ENCODE results near the gene ACKR1. TPM values are rescaled to one million over a fixed set of nuclear protein-coding genes. Genes with fewer than 3 reads are reported as not detected.

The ACKR1 gene
- total RNA-seq, 4 donors from 2014 or later = 31.1 to 315 (median 128) TPM

DNA sequence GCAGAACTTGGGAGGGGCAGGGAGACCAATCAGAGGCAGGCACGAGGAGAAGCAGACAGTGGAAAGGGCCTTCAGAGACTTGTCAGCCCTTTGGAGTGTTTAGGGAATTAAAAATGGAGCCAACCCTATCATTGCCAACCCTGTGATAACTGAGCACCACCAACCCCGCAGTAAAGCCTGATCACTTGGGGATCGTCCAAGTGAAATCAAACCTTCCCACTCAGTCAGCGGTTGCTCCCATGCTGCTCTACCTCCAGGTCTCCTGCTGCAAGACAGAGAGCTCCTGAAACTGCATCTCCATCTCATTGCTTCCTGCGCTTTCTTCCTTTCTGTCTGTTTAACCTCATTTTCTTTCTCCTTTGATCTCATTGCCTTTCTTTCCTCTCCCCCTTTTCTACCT, 4.8 kb upstream of the ACKR1 start:
- Histone ChIP-seq H3K4me1 (no peaks in the 10 kb centered on the region), H3K27me3 (peaks cover 0 to 39% (median 0%) of the 10 kb centered on the region in 4 donors), H3K27ac (replicated peaks in 1 of 4) (no peak overlapping the region), H3K4me3 (peak overlapping the region in 3 of 4 donors; percentile 31 to 39 (median 34)), H3K9me3 (no peaks in the 10 kb centered on the region), H3K36me3 (peaks cover 0 to 9% (median 0%) of the 10 kb centered on the region in 4 donors)
- TF ChIP-seq, protein P1, sequence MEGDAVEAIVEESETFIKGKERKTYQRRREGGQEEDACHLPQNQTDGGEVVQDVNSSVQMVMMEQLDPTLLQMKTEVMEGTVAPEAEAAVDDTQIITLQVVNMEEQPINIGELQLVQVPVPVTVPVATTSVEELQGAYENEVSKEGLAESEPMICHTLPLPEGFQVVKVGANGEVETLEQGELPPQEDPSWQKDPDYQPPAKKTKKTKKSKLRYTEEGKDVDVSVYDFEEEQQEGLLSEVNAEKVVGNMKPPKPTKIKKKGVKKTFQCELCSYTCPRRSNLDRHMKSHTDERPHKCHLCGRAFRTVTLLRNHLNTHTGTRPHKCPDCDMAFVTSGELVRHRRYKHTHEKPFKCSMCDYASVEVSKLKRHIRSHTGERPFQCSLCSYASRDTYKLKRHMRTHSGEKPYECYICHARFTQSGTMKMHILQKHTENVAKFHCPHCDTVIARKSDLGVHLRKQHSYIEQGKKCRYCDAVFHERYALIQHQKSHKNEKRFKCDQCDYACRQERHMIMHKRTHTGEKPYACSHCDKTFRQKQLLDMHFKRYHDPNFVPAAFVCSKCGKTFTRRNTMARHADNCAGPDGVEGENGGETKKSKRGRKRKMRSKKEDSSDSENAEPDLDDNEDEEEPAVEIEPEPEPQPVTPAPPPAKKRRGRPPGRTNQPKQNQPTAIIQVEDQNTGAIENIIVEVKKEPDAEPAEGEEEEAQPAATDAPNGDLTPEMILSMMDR (IDR thresholded peaks at IDR 0.05) = no peak
- TF ChIP-seq POLR2AphosphoS5 (IDR thresholded peaks at IDR 0.05) (no peak), EP300 (IDR thresholded peaks at IDR 0.05) (no peak), POLR2A (IDR thresholded peaks at IDR 0.05; ENCODE audit: low read depth) (no peak)
- 79% methylated on average over 5 of the region's 5 CpGs for WGBS
- intact Hi-C loops (cut with DNase I) = no loop called here
- DNase-seq (ENCODE audit: extremely low spot score) = no peak

DNA sequence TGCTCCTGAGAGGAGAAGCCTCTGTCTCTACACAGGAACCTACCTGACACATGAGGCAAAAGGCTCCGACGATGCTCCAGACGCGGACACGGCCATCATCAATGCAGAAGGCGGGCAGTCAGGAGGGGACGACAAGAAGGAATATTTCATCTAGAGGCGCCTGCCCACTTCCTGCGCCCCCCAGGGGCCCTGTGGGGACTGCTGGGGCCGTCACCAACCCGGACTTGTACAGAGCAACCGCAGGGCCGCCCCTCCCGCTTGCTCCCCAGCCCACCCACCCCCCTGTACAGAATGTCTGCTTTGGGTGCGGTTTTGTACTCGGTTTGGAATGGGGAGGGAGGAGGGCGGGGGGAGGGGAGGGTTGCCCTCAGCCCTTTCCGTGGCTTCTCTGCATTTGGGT, 3.9 kb upstream of the ACKR1 start:
- H3K9me3 ChIP-seq = no peaks in the 10 kb centered on the region
- DNase-seq (ENCODE audit: extremely low spot score) = no peak
- 52% methylated on average over 11 of the region's 18 CpGs for WGBS
- TF ChIP-seq, protein P1 (IDR thresholded peaks at IDR 0.05) = no peak
- TF ChIP-seq POLR2AphosphoS5 (IDR thresholded peaks at IDR 0.05) = no peak
- TF ChIP-seq EP300 (IDR thresholded peaks at IDR 0.05) = no peak
- TF ChIP-seq POLR2A (IDR thresholded peaks at IDR 0.05; ENCODE audit: low read depth) = no peak
- peak overlapping the region in 1 of 4 donors; percentile 55 for H3K27ac ChIP-seq (replicated peaks in 1 of 4)
- peaks cover 0 to 9% (median 0%) of the 10 kb centered on the region in 4 donors for H3K36me3 ChIP-seq
- H3K27me3 ChIP-seq = peaks cover 0 to 48% (median 0%) of the 10 kb centered on the region in 4 donors
- H3K4me3 ChIP-seq = peak overlapping the region; percentile 20 to 39 (median 32)
- no peaks in the 10 kb centered on the region for H3K4me1 ChIP-seq
- intact Hi-C loops (cut with DNase I) = no loop called here

DNA sequence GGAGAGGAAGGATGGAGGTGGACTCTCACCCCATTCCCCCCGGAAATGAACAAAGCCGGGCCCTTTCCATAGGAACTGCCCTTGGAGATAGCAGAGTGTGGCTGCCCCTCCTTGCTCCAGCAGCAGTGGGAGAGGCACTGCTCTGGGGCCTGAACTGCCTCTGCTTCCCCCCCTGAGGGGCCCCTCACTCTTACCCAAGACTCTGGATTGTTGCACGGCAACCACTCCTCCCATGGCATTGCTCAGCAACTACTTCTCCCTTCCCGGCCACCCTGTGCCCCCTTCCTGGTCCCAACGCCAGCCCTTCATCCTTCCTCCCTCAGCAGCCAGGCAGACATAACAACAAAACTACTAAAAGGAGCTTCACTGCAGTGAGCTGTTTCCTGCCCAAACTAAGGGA, 3.0 kb upstream of the ACKR1 start:
- no peak for DNase-seq (ENCODE audit: extremely low spot score)
- Histone ChIP-seq H3K4me1 (no peaks in the 10 kb centered on the region), H3K36me3 (peaks cover 0 to 9% (median 0%) of the 10 kb centered on the region in 4 donors), H3K4me3 (peak overlapping the region; percentile 20 to 39 (median 32)), H3K27me3 (peaks cover 0 to 57% (median 0%) of the 10 kb centered on the region in 4 donors), H3K9me3 (no peaks in the 10 kb centered on the region), H3K27ac (replicated peaks in 1 of 4) (peak overlapping the region in 2 of 4 donors; percentile 17 to 55)
- no peak for TF ChIP-seq EP300 (IDR thresholded peaks at IDR 0.05)
- 31% methylated on average over 4 of the region's 5 CpGs for WGBS
- intact Hi-C loops (cut with DNase I) = no loop called here

DNA sequence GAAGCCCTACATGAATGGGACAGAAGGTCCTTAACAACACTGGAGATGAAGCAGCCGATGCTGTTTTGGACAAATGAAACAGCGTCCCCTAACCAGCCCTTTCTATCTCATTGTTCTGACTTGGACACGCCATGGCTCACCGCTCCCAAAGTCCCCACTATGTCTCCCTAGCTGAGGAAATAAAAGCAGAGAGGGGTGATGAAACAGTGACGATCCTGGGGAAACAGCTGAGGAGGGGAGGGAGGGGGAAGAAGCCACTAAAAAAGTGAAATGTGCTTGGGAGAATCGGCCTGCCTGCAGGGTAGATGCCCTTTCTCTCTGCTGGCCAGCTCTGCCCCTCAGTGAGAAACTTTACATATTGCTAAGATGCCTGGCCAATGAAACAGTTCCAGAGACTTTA, 1.1 kb upstream of the ACKR1 start:
- H3K4me1 ChIP-seq = peaks cover 0 to 5% (median 0%) of the 10 kb centered on the region in 4 donors
- H3K9me3 ChIP-seq = no peaks in the 10 kb centered on the region
- TF ChIP-seq, protein P1 (IDR thresholded peaks at IDR 0.05) = no peak
- TF ChIP-seq POLR2A (IDR thresholded peaks at IDR 0.05; ENCODE audit: low read depth) (no peak), EP300 (IDR thresholded peaks at IDR 0.05) (no peak), POLR2AphosphoS5 (IDR thresholded peaks at IDR 0.05) (no peak)
- peaks cover 0 to 5% (median 0%) of the 10 kb centered on the region in 4 donors for H3K36me3 ChIP-seq
- no peak for DNase-seq (ENCODE audit: extremely low spot score)
- peaks cover 0 to 76% (median 0%) of the 10 kb centered on the region in 4 donors for H3K27me3 ChIP-seq
- peak overlapping the region in 2 of 4 donors; percentile 7 to 30 for H3K4me3 ChIP-seq
- WGBS = 52% methylated on average over 6 of the region's 6 CpGs
- peak overlapping the region in 2 of 4 donors; percentile 19 to 55 for H3K27ac ChIP-seq (replicated peaks in 1 of 4)
- intact Hi-C loops (cut with DNase I) = no loop called here

DNA sequence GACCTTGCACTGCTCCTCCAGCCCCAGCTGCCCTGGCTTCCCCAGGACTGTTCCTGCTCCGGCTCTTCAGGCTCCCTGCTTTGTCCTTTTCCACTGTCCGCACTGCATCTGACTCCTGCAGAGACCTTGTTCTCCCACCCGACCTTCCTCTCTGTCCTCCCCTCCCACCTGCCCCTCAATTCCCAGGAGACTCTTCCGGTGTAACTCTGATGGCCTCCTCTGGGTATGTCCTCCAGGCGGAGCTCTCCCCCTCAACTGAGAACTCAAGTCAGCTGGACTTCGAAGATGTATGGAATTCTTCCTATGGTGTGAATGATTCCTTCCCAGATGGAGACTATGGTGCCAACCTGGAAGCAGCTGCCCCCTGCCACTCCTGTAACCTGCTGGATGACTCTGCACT, 550 bp downstream of the ACKR1 start:
- no peaks in the 10 kb centered on the region for H3K9me3 ChIP-seq
- WGBS = 54% methylated on average over 6 of the region's 6 CpGs
- H3K27me3 ChIP-seq = peaks cover 0 to 90% (median 0%) of the 10 kb centered on the region in 4 donors
- TF ChIP-seq POLR2AphosphoS5 (IDR thresholded peaks at IDR 0.05) (no peak), POLR2A (IDR thresholded peaks at IDR 0.05; ENCODE audit: low read depth) (no peak)
- H3K36me3 ChIP-seq = peaks cover 0 to 4% (median 0%) of the 10 kb centered on the region in 4 donors
- no peak for DNase-seq (ENCODE audit: extremely low spot score)
- peak overlapping the region in 2 of 4 donors; percentile 11 to 27 for H3K27ac ChIP-seq (replicated peaks in 1 of 4)
- peaks cover 0 to 5% (median 0%) of the 10 kb centered on the region in 4 donors for H3K4me1 ChIP-seq
- intact Hi-C loops (cut with DNase I) = no loop called here
- H3K4me3 ChIP-seq = peak overlapping the region; percentile 28 to 49 (median 34)
